Left ventricle myocardium superior (tissue), 1 donor: ENCODE results near the gene THAP9. TPM values are rescaled to one million over a fixed set of nuclear protein-coding genes. Genes with fewer than 3 reads are reported as not detected.

ENCODE experiments used
- ATAC-seq: fragments of 200-7000 bp; cut with Tn5 transposase; one replicate; pipeline ENCODE4 v1.9.1; 2020; ENCODE audit warnings: mild to moderate bottlenecking, moderate library complexity
- DNase-seq: peaks from one replicate; pipeline ENCODE4 v3.0.0-alpha.2; 2020
- intact Hi-C: fragments of 100-400 bp; cut with micrococcal nuclease; formaldehyde crosslinking; loops from one replicate; pipeline ENCODE4 v1.11.0; 2022
- total RNA-seq: library from RNA; stranded (reverse); fragmentation: NEBNext Ultra II Directional; extraction: Animal tissue kit (Norgen Biotek cat#: 25700); gene quantifications from one replicate; pipeline ENCODE4 v1.2.1, GENCODE V29; 2021
- donor health status: DM: no; HTN: yes; CAD: no; lungs with severe emphysema.

Gene THAP9
- total RNA-seq, 1 donor from 2014 or later, result 5.3 TPM

DNA sequence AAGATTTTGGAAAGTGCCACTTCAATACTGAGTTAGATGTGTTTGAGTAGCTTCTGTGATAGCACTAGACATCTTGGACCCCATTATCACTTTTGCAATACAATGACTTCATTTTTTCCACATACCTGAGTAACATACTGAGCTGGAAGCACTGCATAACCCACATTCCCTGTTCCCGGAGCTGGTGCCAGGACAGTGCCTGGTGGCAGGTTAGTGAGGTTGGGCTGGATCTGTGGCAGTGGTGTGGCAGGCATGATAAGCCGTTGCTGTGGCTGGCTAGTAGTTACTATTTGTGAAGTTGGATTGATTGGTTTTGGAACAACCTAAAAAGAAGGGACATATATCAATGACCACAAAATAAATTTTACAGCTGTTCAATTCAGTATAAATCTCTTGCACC, 38.9 kb downstream of the THAP9 start:
- peak; percentile 39 for ATAC-seq
- DNase-seq, result no peak
- intact Hi-C loops, result no loop called here

DNA sequence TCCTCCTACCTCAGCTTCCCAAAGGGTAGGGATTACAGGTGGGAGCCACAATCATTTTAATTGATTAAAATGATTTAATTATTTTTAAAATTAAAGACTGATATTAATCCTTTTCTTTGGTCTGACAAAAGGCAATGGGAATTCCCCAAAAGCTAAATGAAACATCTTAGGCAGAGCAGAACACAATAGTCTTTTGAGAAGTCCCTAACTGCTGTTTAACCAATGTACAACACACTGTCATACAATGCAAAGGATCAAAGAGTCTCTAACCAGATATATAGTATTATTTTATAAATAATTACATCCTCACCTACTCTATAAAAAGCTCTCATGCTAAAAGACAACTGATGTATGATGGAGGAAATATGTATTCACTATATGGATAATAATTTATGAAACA, 47.0 kb downstream of the THAP9 start:
- no peak for ATAC-seq
- no peak for DNase-seq
- intact Hi-C loops, result no loop called here

DNA sequence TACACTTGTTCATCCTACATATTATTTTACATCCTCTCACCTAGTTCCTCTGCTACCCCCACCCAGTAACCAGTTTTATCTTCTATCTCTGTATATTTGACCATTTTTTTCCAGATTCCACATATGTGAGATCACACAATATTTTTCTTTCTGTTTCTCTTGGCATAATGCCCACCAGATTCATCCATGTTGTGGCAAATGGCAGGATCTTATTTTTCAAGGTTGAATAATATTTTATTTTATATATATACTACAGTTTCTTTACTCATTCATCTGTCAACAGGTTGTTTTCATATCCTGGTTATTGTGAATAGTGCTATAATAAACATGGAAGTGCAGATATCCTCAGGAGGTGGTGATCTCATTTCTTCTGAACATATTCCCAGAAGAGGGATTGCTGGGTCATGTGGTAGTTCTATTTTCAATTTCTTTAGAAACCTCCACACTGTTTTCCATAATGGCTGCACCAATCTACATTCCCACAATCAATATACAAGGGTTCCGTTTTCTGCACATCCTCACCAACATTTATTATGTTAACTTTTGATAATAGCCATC, 48.2 kb downstream of the THAP9 start:
- no peak for ATAC-seq
- intact Hi-C loops, result no loop called here
- no peak for DNase-seq

DNA sequence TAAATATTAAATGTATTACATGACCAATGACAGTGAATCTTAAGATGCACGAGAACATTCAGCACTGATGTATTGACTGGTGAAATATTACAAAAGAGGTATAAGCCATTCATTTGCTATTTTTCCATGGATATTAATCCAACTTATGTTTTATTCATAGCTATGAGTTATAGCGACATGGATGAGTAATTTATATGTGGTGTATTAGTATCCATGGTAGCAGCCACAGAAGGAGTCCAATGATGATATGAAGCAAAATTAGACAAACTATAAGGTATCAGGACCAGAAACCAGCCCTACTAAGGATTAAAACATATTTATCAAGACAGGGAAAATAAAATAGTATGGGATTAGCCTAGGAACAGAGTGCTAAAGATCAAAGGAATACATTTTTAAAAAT, 50.7 kb downstream of the THAP9 start:
- intact Hi-C loops, result no loop called here
- no peak for ATAC-seq
- no peak for DNase-seq

DNA sequence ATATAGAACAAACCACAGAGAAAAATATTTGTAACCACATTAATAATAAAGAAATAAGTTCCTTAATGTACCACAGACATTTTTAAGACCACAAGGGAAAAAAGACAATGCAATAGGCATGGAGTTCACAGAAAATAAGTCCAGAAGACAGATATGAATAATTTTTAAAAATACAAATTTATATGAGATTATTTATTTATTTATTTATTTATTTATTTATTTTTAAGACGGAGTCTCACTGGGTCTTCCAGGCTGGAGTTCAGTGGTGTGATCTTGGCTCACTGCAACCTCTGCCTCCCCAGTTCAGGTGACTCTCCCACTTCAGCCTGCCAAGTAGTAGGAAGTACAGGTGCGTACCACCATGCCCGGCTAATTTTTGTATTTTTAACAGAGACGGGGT, 53.7 kb downstream of the THAP9 start:
- DNase-seq, result no peak
- intact Hi-C loops, result no loop called here
- no peak for ATAC-seq

DNA sequence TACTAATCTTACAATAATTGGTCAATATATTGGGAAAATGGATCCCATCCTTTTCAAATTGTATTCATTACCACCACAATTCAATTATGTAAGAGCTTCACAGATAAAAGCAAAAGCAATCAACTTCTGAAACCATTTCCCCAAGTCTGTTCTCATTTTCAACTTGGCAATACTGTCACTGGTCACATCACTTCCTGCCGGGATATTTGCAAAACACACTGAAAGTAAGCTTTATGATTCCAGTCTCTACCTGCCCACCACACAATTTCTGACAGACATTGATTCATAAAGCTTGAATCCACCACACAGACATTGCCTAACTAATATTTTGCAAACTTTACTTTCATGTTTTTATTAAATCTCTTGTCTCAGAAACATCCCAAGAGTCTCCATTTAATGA, 56.5 kb downstream of the THAP9 start:
- intact Hi-C loops, result no loop called here
- no peak for ATAC-seq
- DNase-seq, result no peak

DNA sequence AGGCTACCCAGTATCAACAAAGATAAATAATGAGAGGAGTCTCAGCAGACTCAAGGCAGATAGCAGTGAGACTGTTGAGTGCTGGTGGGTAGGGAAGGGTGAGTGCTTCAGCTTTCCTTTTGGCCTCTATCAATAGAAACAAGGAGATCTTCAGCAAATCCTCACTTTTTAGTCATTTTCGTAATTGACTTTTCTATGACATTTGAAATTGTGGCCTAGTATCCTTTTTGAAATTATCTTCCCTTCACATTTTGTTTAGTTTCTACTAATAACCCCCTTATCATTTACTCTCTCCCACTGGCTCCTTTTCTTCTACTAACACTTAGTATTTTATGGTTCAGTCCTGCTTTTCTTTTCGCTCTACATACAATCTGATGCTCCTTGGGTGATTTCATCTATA, 65.2 kb downstream of the THAP9 start:
- ATAC-seq (no peak), DNase-seq (no peak)
- intact Hi-C loops, result no loop called here

DNA sequence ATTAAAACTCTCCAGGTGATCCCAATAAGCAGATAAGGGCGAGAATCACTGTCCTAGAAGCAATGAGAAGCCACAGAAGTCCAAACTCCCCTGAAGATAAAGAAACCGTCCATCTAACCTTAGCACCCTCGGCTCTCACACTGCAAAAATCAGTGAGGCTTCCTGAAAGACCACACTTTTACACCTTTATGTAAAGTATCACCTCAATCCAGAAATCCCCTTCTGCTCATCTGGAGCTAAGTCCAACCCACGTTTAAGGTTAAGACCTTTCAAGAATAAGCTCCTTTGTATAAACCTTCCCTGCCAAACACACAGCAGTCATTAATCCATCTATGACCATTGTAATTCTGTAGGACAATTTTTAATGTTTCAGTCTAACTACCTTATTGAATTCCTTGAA, 68.4 kb downstream of the THAP9 start:
- ATAC-seq (no peak), DNase-seq (no peak)
- intact Hi-C loops, result no loop called here

DNA sequence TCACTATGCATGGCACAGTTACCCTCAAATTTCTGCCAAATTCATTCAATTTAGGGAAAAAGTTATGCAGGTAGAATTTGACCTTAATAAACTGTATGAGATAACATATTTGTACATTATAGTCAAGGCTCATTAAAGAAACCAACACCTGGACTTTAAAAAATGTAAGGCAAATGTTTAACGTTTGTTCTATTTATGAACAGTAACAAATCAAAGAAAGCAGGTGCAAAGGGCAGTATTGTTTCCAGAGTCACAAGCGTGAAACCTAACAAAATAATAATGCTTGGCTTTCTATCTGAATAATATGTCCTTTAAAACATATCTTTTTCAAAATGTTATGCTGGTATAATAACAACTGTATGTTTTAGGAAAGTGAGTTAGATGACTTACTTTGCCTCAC, 68.9 kb downstream of the THAP9 start:
- ATAC-seq (no peak), DNase-seq (no peak)
- intact Hi-C loops, result no loop called here

Other genes with a start within 250 kb of the THAP9 start
- gene SCD5, start 101.9 kb upstream of the THAP9 start, total RNA-seq, result 2.7 TPM
- 103 TPM for gene SEC31A, start 9.6 kb upstream of the THAP9 start, total RNA-seq
- gene LIN54, start 110.1 kb downstream of the THAP9 start, total RNA-seq, result 6.7 TPM
- 49.2 TPM for gene COPS4, start 134.4 kb downstream of the THAP9 start, total RNA-seq
- 1.1 TPM for gene PLAC8, start 214.0 kb downstream of the THAP9 start, total RNA-seq